ENCODE data around the gene SLC44A5.

SLC44A5 gene

GRCh38 chr1:75214017-75214416 lies 396.9 kb downstream of the SLC44A5 start:
- Histone ChIP-seq H3K36me3 (replicated peaks; ENCODE audit: low read depth, low read length) (no peaks in the 10 kb centered on the region), H3K9me3 (ENCODE audit: insufficient read depth, low read length) (no peaks in the 10 kb centered on the region), H3K27me3 (ENCODE audit: low read depth, low read length) (no peaks in the 10 kb centered on the region), H3K4me1 (ENCODE audit: low read length) (no peaks in the 10 kb centered on the region), H3K4me3 (ENCODE audit: low read length) (no peak overlapping the region), H3K4me2 (ENCODE audit: low read length) (no peak overlapping the region), H3K9ac (ENCODE audit: low read length) (no peak overlapping the region), H4K20me1 (ENCODE audit: insufficient read depth, low read length) (no peaks in the 10 kb centered on the region), H2AFZ (ENCODE audit: low read depth, low read length) (no peak overlapping the region), H3K27ac (ENCODE audit: low read length) (no peak overlapping the region), H3K79me2 (ENCODE audit: low read length) (no peaks in the 10 kb centered on the region)
- TF ChIP-seq EZH2phosphoT487 (IDR thresholded peaks at IDR 0.05; ENCODE audit: low read depth), result no peak
- no peak for TF ChIP-seq CTCF (IDR thresholded peaks at IDR 0.05; ENCODE audit: low read depth, low read length)

GRCh38 chr1:75211648-75212047 lies 399.3 kb downstream of the SLC44A5 start:
- no peaks in the 10 kb centered on the region for H3K36me3 ChIP-seq (replicated peaks; ENCODE audit: low read depth, low read length)
- H4K20me1 ChIP-seq (ENCODE audit: insufficient read depth, low read length), result no peaks in the 10 kb centered on the region
- H3K27ac ChIP-seq (ENCODE audit: low read length), result no peak overlapping the region
- no peak overlapping the region for H3K4me2 ChIP-seq (ENCODE audit: low read length)
- TF ChIP-seq CTCF (IDR thresholded peaks at IDR 0.05; ENCODE audit: low read depth, low read length) (no peak), EZH2phosphoT487 (IDR thresholded peaks at IDR 0.05; ENCODE audit: low read depth) (no peak)
- H2AFZ ChIP-seq (ENCODE audit: low read depth, low read length), result no peak overlapping the region
- H3K27me3 ChIP-seq (ENCODE audit: low read depth, low read length), result no peaks in the 10 kb centered on the region
- no peaks in the 10 kb centered on the region for H3K4me1 ChIP-seq (ENCODE audit: low read length)
- H3K9ac ChIP-seq (ENCODE audit: low read length), result no peak overlapping the region
- H3K4me3 ChIP-seq (ENCODE audit: low read length), result no peak overlapping the region
- H3K79me2 ChIP-seq (ENCODE audit: low read length), result no peaks in the 10 kb centered on the region
- H3K9me3 ChIP-seq (ENCODE audit: insufficient read depth, low read length), result no peaks in the 10 kb centered on the region

GRCh38 chr1:75208862-75209261 lies 402.1 kb downstream of the SLC44A5 start:
- Histone ChIP-seq H3K4me3 (ENCODE audit: low read length) (no peak overlapping the region), H3K27me3 (ENCODE audit: low read depth, low read length) (no peaks in the 10 kb centered on the region), H3K4me1 (ENCODE audit: low read length) (no peaks in the 10 kb centered on the region), H3K27ac (ENCODE audit: low read length) (no peak overlapping the region), H3K79me2 (ENCODE audit: low read length) (no peaks in the 10 kb centered on the region), H3K36me3 (replicated peaks; ENCODE audit: low read depth, low read length) (no peaks in the 10 kb centered on the region), H4K20me1 (ENCODE audit: insufficient read depth, low read length) (no peaks in the 10 kb centered on the region), H3K9me3 (ENCODE audit: insufficient read depth, low read length) (no peaks in the 10 kb centered on the region), H3K9ac (ENCODE audit: low read length) (no peak overlapping the region), H3K4me2 (ENCODE audit: low read length) (no peak overlapping the region), H2AFZ (ENCODE audit: low read depth, low read length) (no peak overlapping the region)
- no peak for TF ChIP-seq EZH2phosphoT487 (IDR thresholded peaks at IDR 0.05; ENCODE audit: low read depth)
- TF ChIP-seq CTCF (IDR thresholded peaks at IDR 0.05; ENCODE audit: low read depth, low read length), result no peak

- Histone ChIP-seq H2AFZ (ENCODE audit: low read depth, low read length) (no peak overlapping the region), H3K4me1 (ENCODE audit: low read length) (0 out of 2 replicates have a peak, but pooled peaks cover 2% of the 10 kb centered on the region), H3K27ac (ENCODE audit: low read length) (no peak overlapping the region), H3K4me2 (ENCODE audit: low read length) (peak overlapping the region; percentile 66), H3K79me2 (ENCODE audit: low read length) (no peaks in the 10 kb centered on the region), H3K4me3 (ENCODE audit: low read length) (peak overlapping the region; percentile 42; the same call in 1 of the 2 replicates), H3K9ac (ENCODE audit: low read length) (no peak overlapping the region), H3K27me3 (ENCODE audit: low read depth, low read length) (no peaks in the 10 kb centered on the region), H3K36me3 (replicated peaks; ENCODE audit: low read depth, low read length) (no peaks in the 10 kb centered on the region), H3K9me3 (ENCODE audit: insufficient read depth, low read length) (no peaks in the 10 kb centered on the region), H4K20me1 (ENCODE audit: insufficient read depth, low read length) (no peaks in the 10 kb centered on the region)
- TF ChIP-seq CTCF (IDR thresholded peaks at IDR 0.05; ENCODE audit: low read depth, low read length) (peak; percentile 84), EZH2phosphoT487 (IDR thresholded peaks at IDR 0.05; ENCODE audit: low read depth) (no peak)
Observed at GRCh38 chr1:75203415-75204277, 407.3 kb downstream of the SLC44A5 start.
